GM21717 (cell line): ENCODE results near the gene MCAM.

Source experiments
- ATAC-seq: cut with Tn5 transposase; IDR thresholded peaks from one replicate; pipeline ENCODE4 v1.9.1; 2021; ENCODE audit warnings: mild to moderate bottlenecking, moderate library complexity; ENCODE audit not compliant: unreplicated experiment

Gene MCAM

DNA sequence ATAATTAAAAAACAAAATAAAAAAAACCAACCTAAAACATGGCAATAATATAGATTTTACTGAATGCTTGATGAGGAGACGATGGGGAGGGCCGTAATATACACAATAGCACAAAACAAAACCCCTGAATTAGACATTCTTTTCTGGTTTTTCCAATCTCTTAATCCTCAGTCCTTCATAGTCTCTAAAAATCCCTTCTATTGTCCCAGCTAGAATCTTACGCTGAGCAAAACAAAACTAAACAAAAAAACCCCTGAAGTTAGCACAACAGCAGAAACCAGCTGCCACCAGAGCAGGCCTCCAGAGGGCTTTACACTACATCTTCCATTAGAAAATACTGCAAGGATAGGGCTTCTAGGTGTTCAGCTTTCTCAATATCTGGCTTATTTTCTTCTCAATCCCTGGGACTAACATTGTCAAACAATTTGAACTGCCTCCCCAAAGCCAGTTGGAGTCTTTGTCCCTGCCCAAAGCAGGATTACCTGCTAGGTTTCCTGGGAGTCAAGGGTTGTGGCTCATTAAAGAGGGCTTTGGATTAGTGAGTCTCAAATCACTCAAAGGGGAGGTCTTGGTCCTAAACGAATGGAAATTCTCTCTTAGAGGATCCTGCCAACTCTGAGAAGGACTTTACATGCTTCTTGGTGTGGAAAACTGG, 15.3 kb upstream of the MCAM start:
- ATAC-seq: no peak

DNA sequence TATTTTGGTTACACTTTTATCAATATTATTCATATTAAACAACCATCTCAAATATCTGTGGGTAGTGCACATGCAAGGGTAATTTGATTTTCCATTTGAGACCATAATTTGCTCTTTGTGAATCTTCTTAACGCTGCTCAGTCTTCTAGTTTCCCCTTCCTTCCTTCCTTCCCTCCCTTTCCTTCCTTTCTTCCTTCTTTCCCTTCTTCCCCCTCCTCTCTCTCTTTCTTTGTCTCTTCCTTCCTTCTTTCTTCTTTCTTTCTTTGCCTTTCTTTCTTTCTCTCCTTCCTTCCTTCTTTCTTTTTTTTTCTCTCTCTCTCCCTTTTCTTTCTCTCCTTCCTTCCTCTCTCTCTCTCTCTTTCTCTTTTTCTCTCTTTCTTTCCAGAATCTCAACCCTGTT, 13.3 kb upstream of the MCAM start:
- no peak for ATAC-seq

- ATAC-seq: no peak
Observed at GRCh38 chr11:119329320-119329719, 12.4 kb upstream of the MCAM start.

- ATAC-seq: no peak
Observed at GRCh38 chr11:119324189-119324588, 7.3 kb upstream of the MCAM start.

DNA sequence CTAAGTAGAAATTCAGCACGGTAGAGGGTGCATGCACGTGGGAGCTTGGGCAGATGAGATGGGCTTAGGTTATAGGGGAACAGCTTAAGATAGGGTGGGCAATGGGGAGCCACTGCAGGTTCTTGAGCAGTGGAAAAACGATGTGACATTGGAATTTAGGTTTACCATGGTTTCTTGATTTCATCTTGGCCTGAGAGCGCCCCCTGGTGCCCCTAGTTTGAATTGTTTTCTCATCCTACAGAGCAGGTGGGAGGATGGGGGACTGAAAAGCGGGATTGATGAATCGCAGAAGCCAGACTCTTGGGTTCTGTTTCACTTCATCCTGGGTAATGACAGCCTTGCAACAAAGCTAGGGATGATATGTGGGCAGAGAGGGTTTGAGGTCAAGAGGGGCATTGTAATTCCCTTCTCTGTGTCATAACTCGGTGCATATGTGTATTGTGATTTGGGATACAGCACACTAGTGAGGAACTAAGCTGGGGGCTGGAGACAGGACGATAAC, 6.7 kb upstream of the MCAM start:
- no peak for ATAC-seq

DNA sequence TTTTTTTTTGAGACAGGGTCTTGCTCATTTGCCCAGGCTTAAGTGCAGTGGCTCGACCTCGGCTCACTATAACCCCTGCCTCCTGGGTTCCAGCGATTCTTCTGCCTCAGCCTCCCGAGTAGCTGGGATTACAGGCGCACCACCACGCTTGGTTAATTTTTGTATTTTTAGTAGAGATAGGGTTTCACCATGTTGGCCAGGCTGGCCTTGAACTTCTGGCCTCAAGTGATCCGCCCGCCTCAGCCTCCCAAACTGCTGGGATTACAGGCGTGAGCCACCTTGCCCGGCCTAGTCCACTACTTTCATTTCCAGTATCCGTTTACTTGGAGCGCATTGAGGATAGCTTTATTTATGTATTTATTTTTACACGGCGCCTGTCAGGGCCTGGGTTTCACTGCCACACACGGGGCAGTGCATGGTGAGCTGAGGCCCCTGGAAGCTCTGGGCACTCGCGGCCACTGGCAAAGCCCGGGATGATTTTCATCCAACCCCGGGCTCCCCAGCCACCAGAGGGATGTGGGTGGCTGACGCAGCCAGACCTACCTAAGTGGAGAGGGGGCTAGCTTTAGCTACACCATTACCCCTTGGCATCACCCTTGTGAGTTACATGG, 6.1 kb upstream of the MCAM start:
- no peak for ATAC-seq

DNA sequence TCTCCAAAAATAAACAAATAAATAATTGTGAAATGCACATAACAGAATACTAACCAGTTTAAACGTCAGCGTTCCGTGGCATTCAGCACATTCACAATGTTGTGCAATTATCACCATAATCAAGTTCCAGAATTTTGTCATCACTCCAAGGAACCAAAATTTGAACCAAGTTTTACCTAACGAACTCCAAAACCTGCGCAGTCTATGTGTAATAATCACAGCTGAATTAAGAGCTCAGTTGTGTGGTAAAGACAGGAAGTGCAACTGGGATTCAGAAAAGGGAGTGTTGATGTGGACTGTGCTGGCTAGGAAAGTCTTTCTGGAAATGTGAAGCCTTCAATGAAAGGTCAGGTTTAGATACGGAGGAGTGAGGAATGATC, 5.4 kb upstream of the MCAM start:
- no peak for ATAC-seq

DNA sequence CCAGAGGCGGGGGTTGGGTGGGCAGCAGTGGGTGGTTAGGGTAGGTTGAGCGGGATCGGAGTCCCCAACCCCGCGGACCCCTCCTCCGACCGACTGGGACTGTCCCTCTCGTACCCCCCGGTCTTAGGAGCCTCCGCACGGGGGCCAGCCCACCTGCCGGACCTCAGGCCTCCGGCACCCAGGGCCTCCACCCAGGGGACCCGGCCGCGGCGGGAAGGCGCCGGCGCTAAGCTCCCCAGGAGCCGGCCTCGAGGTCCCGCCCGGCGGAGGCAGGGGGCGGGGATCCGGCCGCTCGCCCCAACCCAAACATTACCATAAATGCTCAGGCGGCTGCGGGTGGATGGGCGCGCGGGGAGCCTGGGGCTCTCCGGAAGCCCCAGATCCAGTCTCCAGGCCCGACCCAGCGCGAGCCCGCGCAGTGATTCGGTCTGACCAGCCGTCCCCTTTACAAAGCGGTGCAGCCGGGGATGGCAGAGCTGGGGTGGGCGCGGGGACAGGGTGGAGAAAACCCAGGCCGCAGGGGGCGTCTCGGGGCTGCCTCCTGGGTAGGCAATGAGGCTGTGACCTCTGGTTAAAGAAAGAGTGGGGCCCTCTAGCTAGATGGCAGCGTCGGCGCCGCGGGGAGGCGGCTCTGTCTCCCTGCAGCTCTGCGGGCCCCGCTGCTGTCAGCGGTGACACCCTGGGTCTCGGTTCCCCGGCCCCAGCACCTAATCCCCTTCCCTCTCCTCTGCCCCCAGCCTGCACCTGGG, 4.0 kb upstream of the MCAM start:
- peak; percentile 58 for ATAC-seq

DNA sequence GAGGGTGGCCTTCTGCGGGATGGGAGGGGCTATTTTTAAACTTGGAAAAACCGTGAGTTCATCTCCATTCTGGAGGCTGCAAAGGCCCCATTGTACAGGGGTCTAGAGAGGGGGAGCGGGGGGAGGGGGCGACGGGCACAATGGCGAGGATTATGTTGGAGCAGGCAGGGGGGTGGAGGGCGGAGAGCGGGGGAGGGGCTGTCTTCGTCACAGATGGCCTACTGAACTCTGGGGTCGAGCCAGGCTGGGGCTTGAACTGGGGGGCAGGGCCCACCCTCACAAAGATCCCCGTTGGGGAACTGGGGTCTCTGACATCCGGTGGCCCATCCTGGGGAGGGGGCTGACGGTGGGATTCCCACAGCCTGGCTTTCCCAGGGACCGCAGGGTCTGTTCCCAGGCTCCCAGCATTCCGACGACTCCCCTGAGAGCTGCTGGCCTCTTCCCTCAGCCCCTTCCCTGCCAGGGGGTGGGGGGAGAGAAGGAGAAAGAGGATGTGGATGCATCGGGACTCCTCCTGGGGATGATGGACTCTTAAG, 3.4 kb upstream of the MCAM start:
- no peak for ATAC-seq

DNA sequence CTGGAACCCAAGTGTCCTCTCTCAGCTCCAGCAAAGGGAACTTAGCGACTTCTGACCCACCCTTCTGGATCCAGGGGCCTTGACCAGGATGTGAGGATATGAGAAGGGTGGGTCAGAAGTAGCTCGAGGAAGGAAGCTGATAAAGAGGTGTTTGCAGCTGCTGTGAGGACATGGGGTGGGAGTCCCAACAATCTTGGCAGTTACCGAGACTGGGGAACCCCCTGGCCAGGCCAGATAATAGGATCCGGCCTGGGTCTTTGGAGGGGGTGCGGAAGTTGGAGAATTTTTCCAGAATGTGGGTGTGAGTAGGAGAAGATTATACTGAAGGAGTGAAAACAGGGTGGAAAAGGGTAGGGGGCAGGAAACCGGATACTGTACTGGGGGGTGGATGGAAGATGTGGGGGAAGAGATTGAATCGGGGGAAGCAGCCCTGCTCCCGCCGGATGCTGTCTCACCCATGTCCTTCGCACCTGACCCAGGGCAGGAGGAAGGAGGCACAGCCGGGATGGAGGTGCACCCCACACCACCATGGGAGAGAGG, 2.8 kb upstream of the MCAM start:
- ATAC-seq: no peak

DNA sequence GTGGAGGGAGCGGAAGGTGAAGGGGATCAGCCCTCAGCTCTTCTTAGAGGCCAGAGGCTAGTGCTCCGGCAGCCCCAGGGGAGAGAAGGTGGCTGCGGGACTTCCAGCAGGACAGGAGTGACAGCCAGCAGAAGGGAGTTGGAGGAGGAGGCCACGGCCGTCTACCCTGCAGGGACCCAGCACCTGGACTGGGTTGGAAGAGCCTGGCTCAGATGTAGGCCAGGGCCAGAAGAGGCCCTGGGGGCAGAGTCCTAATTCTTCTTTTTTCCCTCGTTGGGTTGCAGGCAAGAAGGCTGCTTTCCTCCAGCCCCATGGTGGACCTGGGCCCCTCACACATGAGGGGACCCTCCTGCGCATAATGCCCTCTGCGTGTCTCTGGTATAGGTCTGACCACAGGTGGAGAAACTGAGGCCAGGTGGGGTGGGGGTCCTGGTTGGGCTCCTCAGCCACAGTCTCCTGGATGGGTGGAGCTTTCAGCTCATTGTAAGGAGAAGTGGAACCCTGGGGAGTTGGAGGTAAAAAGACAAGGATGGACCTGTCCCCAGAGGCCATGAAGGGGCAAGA, 2.3 kb upstream of the MCAM start:
- ATAC-seq: no peak

DNA sequence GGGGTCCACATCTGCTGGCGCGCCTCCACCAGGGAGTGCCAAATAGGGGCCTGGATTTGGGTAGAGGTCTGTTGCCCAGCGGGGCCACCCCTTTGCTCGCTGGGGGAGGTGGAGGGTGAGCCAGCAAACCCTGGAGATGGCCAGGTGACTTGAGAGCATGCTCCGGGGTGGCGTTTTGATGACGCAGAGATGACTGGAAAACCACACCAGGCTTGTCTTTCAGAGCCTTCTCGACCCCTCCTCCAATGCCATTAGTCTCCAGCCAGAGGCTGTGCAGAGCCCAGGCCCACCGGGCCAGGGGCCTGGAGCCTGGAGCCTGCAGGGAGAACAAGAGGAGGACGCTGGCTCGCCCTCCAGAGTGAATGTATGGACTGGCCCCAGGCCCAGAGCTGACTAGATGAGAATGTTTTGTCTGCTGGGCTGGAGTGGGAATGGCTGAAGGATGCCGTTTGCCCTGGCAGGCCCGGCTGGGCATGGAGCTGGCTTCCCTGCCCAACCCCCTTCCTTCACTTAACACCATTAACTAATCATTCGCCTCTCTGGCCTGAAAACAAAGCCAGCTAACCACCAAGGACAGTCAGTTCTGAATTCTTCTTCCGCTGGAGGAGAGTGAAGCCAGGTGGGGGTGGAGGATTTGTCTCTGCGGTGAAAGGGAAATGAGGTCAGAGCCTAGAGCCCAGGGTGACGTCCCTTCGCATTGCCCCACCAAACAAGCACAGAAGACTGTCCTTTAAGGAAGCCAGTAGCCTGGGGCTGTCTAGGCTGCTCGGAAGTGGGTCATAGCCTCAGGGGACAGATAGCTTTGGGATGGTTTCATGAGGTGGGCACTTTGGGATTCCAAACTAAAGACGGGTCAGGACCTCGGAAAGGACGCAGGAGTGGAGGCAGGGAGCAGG, 1.6 kb upstream of the MCAM start:
- ATAC-seq: no peak

- ATAC-seq: no peak
Observed at GRCh38 chr11:119317592-119318239, 786 bp upstream of the MCAM start.

GRCh38 chr11:119316016-119316728, 758 bp downstream of the MCAM start:
- no peak for ATAC-seq

DNA sequence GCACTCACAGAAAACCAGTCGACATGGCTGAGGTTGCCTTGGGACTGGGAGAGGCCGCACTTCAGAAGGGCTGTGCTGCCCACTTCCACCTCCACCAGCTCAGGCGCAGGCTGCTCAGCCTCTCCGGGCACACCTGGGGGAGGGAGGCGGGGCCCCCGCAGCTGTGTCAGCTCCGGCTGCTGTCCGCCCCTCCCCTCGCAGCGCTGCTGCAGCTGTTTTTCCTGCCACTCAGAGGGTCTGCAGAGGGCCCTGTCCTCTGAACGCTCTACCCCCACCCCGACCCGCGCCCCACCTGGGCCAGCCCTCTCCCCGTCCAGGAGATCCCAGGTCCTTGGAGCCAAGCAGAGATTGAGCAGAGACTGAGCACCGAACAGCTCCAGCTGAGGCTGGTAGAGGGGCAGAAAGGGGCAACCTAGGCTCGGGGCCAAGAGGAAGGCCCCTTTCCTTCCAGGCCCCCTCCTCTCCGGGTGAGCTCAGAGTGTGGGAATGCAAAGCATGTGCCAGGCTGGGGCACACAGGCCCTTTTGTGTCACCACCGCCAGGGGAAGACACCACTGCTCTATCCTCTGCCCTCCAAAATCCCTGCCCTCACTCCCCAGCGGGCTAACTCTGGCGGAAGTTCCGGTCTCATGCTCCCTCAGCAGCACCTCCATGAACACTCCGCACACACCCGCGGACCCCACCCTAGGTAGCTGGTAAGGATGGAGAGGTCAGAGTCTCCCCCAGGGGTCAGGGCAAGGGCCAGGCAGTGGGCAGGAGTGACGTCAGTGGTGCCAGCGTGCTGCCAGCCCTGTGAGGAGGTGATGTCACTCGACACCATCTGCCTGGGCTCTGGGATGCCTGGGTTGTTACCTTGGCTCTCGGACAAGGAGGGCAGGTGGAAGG, 1.6 kb downstream of the MCAM start:
- no peak for ATAC-seq

- ATAC-seq: no peak
Observed at GRCh38 chr11:119314726-119315125, 2.2 kb downstream of the MCAM start.

- ATAC-seq: no peak
Observed at GRCh38 chr11:119310682-119311052, 6.3 kb downstream of the MCAM start.
